ENCODE results near the gene LSAMP.

LSAMP gene

DNA sequence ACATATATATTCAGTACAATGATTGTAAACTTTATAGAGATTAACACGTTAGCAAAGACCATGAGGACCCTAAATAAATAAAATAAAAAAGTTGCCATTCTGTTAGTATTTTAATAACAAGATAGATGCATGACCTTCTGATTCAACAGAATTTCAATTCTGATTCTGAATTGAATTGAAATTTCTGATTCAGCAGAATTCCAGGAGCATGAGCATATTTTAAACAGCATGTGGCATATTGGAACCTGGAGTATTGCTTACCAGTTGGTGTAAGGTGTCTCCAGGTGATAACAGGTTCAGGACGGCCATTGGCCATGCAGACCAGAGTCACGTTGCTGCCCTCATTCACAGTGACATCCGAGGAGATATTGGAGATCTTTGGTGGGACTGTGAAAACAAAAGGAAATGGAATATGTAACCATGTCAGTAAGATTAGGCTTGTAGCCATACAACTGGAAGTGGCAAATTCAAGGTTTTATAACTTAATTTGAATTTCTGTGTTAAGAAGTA is 426.0 kb downstream of the LSAMP start:
- no peaks in the 10 kb centered on the region for H3K27me3 Mint-ChIP-seq

DNA sequence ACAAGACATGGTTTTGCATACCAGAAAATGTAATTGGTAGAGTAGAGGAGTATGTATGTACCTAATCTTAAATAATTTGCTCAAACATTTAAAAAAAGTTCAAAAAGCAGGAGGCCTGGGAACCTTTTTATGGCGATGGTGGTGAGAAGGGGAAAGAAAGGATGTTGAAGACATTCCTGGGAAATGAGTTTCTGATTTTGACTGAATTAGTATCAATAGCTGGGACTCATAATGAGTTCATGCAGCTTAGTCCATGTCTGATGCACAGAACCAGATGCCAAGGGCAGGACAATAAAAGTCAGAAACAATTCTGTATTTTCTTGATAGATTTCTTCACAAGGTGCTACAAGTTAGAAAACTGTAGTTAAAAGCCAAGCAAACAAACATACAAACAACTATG is 426.6 kb downstream of the LSAMP start:
- Mint-ChIP-seq H3K36me3 (no peaks in the 10 kb centered on the region), H3K4me1 (no peaks in the 10 kb centered on the region), H3K27ac (no peak overlapping the region), H3K4me3 (no peak overlapping the region), H3K9me3 (no peaks in the 10 kb centered on the region), H3K27me3 (no peaks in the 10 kb centered on the region)
- DNase-seq (no peak), ATAC-seq (replicated peaks) (no peak)

More for the DNA sequence above, 426.0 kb downstream of the LSAMP start:
- no peak for DNase-seq
- Mint-ChIP-seq H3K4me3 (no peak overlapping the region), H3K9me3 (no peaks in the 10 kb centered on the region), H3K4me1 (no peaks in the 10 kb centered on the region), H3K27ac (no peak overlapping the region), H3K36me3 (no peaks in the 10 kb centered on the region)
- ATAC-seq (replicated peaks) = no peak

DNA sequence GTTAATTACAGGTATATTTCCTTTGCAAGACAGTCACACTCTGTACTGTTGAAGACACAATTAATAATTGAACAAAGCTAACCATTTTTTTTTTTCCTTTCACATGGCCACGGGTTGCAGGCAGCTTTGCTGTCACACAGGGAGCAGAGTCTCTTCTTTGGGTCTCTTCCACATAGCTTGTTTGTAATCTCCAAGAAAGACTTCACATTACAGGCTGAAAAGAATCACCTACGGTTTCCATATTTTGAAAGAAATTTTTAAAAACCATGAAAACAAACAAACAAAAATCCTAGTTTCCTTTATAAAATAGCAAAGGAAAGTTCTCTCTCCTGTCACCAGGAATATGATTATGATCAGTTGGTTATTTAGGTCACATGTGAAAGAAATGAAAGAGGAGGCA is 429.4 kb downstream of the LSAMP start:
- Mint-ChIP-seq H3K27me3 (no peaks in the 10 kb centered on the region), H3K36me3 (no peaks in the 10 kb centered on the region), H3K9me3 (no peaks in the 10 kb centered on the region), H3K27ac (no peak overlapping the region), H3K4me3 (no peak overlapping the region), H3K4me1 (no peaks in the 10 kb centered on the region)
- DNase-seq (no peak), ATAC-seq (replicated peaks) (no peak)

DNA sequence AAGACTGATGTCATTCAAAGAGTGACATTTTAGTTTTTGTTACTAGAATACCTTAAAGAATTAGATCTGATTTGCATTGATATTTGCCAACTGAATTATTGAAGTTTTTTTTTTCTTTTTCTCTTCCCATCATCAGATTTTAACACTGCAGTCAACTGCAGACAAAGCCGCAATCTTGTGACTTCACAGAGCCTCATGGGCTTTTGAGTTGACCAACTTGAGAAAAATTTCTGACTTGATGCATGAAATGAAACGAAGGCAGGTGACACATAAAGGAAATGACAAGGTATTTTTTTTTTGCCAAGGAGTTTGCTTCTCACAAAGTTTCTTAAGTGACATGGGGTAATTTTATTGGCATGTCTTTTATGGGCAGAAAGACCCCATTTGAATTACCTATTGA is 438.3 kb downstream of the LSAMP start:
- H3K4me3 Mint-ChIP-seq = no peak overlapping the region
- H3K4me1 Mint-ChIP-seq = no peaks in the 10 kb centered on the region
- no peaks in the 10 kb centered on the region for H3K9me3 Mint-ChIP-seq
- H3K27ac Mint-ChIP-seq = no peak overlapping the region
- H3K36me3 Mint-ChIP-seq = no peaks in the 10 kb centered on the region
- ATAC-seq (replicated peaks) = no peak
- DNase-seq = no peak
- no peaks in the 10 kb centered on the region for H3K27me3 Mint-ChIP-seq

DNA sequence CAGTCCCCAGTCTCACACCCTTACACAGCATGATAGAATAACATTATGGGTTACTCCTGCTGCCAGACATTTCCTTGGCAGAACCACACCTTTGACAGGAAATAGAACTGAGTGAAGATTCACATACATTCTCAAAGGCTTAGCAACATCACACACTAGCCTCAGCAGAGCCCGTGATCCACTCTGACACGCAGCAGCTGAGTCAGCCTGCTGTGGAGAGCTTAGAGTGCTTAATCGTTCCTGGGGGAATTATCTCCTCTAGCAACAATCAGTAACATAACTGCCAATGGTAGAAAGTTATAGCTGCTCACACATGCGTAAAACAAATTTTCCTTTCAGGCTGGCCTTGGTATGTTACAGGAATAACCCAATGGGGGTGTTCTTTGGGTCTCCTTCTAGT is 439.9 kb downstream of the LSAMP start:
- no peak for ATAC-seq (replicated peaks)
- Mint-ChIP-seq H3K36me3 (no peaks in the 10 kb centered on the region), H3K4me1 (no peaks in the 10 kb centered on the region), H3K27me3 (no peaks in the 10 kb centered on the region), H3K4me3 (no peak overlapping the region), H3K9me3 (no peaks in the 10 kb centered on the region), H3K27ac (no peak overlapping the region)
- DNase-seq = no peak

DNA sequence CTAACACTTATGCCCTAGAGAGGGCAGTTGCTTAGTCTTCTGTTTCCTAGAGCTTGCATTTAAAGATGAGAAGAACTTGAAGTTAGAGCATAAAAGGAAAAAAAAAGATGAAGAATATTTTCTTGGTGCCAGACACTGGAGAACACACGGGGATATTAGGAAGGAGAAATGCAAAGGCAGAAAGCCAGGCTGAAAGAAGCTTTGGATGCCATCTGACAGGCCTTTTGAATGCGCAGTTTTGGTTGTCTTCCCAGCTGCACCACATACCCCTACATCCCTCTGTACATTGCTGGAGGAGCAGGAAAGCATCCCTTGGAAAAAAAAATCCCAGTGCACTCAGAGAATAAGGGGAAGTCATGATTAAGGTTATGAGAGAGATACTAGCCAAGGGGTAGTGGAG is 443.1 kb downstream of the LSAMP start:
- DNase-seq (no peak), ATAC-seq (replicated peaks) (no peak)
- H3K27me3 Mint-ChIP-seq = no peaks in the 10 kb centered on the region
- peaks cover 2% of the 10 kb centered on the region in 2 donors for H3K9me3 Mint-ChIP-seq
- no peaks in the 10 kb centered on the region for H3K36me3 Mint-ChIP-seq
- no peak overlapping the region for H3K4me3 Mint-ChIP-seq
- no peak overlapping the region for H3K27ac Mint-ChIP-seq
- H3K4me1 Mint-ChIP-seq = no peaks in the 10 kb centered on the region

DNA sequence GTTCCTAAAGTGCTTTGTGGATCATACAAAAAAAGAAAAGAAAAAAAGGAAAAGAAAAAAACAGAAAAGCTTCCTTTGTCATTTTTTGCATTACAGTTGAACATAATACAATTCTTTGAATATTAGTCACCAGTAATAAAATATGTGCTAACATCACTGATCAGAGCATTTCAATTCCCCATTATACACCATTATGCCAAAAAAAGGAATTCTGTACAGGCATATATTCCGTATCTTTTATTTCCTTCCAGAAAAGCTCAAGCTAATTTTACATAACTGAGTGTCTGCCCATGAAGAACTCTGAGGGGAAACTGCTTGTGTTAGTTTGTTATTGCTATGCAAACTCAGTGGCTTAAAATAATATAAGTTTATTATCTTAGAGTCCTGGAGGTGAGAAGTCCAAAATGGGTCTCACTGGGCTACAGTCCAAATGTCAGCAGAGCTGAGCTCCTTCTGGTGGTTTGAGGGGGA is 444.1 kb downstream of the LSAMP start:
- Mint-ChIP-seq H3K9me3 (peaks cover 4% of the 10 kb centered on the region in 2 donors), H3K4me3 (no peak overlapping the region), H3K4me1 (no peaks in the 10 kb centered on the region), H3K27me3 (no peaks in the 10 kb centered on the region), H3K36me3 (no peaks in the 10 kb centered on the region), H3K27ac (no peak overlapping the region)
- no peak for DNase-seq
- no peak for ATAC-seq (replicated peaks)

DNA sequence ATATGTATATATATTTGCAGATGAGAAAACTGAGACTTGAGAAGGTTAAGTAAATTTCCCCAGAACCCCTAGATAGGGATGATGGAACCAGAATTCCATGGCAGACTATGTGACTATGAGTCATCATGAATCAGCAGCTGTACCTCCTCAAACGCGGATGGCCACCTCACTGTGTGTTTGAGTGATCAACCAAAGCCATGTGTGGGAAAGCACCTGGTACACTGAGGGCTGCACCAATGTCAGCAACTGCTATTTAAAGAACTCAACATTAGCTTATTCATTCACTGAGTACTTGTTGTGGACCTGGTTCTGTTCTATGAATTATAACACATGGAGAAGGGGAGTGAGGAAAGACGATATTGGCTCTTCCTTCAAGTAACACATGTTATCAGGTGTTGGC is 445.0 kb downstream of the LSAMP start:
- H3K9me3 Mint-ChIP-seq = peaks cover 4% of the 10 kb centered on the region in 2 donors
- DNase-seq = no peak
- H3K4me3 Mint-ChIP-seq = no peak overlapping the region
- no peaks in the 10 kb centered on the region for H3K36me3 Mint-ChIP-seq
- no peaks in the 10 kb centered on the region for H3K4me1 Mint-ChIP-seq
- H3K27ac Mint-ChIP-seq = no peak overlapping the region
- peak; percentile 42 to 55 for ATAC-seq (replicated peaks)
- no peaks in the 10 kb centered on the region for H3K27me3 Mint-ChIP-seq

DNA sequence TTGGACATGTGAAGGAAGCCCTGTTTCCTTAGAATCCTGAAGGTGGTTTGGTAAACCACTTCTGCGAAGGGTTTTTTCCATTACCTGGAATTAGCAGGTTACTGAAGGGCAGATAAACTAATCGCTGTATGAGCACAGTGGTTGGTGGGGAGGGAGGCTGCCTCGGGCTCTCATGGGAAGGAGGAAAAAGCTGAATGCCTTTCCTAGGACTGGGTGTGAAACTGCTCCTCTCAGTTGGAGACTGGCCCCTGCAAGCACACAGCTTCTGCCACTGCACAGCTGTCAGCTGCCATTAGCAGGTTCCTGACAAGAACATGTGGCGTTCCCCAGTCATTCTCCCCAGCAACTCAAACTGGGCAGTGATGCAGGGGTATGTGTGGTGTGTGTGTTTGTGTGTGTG is 445.7 kb downstream of the LSAMP start:
- no peaks in the 10 kb centered on the region for H3K4me1 Mint-ChIP-seq

DNA sequence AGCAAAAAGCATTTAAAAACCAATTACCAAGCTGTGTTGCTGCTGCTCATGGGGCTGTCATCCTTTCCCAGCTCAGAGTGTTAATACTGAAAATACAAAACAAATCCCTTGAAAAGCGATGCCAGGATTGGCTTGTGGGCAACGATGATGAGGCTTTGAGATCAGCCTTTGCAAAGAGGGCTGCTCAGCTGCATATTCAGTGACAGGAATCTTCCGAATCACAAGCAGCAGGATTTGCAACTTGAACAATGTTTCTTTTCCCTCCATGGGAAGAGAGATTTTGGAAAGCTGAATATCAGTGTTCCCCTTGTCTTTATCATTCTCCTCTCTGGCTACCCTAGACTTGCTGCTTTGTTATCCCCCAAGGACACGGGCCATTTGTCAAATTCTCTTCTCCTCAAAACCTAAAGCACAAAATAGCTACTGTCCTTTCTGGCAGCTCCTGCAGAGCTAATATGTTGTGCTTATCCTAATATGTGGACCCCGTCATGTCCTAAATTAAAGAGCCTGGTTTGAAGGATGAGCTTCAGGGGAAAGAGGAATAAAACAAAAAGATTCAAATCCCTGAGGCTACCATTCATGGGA is 446.2 kb downstream of the LSAMP start:
- Mint-ChIP-seq H3K36me3 (no peaks in the 10 kb centered on the region), H3K4me3 (no peak overlapping the region), H3K27me3 (no peaks in the 10 kb centered on the region), H3K4me1 (no peaks in the 10 kb centered on the region), H3K9me3 (peaks cover 4% of the 10 kb centered on the region in 2 donors), H3K27ac (peak overlapping the region; percentile 9)
- no peak for DNase-seq
- no peak for ATAC-seq (replicated peaks)

More for the DNA sequence above, 445.7 kb downstream of the LSAMP start:
- H3K36me3 Mint-ChIP-seq = no peaks in the 10 kb centered on the region
- H3K27ac Mint-ChIP-seq = no peak overlapping the region
- H3K9me3 Mint-ChIP-seq = peaks cover 4% of the 10 kb centered on the region in 2 donors
- no peaks in the 10 kb centered on the region for H3K27me3 Mint-ChIP-seq
- no peak for ATAC-seq (replicated peaks)
- no peak overlapping the region for H3K4me3 Mint-ChIP-seq
- DNase-seq = no peak

DNA sequence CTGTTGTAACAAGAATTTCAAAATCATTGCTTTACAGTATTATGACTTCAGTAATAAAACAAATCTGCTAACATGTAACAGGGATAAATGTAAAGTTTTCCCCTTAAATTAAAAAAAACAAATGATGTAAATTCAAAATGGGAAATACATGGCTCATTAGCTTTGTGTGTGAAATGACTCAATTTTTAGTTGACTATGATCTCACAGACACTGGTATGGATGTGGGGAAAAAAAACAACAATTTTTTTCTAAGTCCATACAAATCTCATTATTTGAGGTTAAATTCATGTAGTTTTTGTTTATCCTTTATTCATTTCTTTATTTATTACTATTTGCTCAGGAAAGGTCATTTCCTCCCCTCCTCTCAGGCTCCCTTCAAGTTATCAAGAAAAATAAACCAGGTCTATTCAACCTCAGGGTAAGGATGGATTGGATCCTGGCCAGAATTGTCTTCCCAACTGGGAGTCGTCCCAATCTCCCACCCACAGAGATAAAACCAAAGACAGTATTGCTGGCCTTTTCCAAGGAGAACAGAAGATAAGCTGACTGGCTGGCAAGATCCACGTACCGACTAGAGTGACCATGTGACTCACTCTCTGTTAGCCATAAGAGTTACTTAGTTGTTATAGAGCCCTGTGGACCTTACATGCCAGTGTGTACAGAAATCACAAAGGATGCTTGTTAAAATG is 448.7 kb downstream of the LSAMP start:
- no peak for ATAC-seq (replicated peaks)

DNA sequence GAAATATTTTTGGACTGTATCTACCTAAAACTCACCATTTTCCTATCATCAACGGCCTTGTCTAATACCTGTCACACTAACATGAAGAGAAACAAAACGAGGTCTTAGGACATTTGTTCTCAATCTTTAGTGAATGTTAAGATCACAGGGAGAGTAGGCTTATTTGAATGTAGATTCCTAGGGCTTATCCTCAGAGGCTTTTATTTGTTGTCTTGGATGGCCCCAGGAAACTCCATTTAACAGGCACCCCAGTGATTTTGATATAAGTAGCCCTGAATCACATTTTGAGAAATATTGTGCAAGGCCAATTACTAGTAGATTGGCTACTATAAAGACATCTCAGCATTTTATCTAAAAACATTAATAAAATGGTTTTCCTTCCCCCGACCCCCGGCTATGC is 454.6 kb downstream of the LSAMP start:
- Mint-ChIP-seq H3K27ac (no peak overlapping the region), H3K4me3 (no peak overlapping the region), H3K27me3 (no peaks in the 10 kb centered on the region), H3K36me3 (no peaks in the 10 kb centered on the region), H3K9me3 (peaks cover 0 to 2% of the 10 kb centered on the region in 2 donors), H3K4me1 (no peaks in the 10 kb centered on the region)
- ATAC-seq (replicated peaks) = no peak
- no peak for DNase-seq

More for the DNA sequence above, 448.7 kb downstream of the LSAMP start:
- Mint-ChIP-seq H3K9me3 (peaks cover 4% of the 10 kb centered on the region in 2 donors), H3K4me3 (no peak overlapping the region), H3K27ac (no peak overlapping the region), H3K4me1 (no peaks in the 10 kb centered on the region), H3K36me3 (no peaks in the 10 kb centered on the region), H3K27me3 (no peaks in the 10 kb centered on the region)
- DNase-seq = no peak

DNA sequence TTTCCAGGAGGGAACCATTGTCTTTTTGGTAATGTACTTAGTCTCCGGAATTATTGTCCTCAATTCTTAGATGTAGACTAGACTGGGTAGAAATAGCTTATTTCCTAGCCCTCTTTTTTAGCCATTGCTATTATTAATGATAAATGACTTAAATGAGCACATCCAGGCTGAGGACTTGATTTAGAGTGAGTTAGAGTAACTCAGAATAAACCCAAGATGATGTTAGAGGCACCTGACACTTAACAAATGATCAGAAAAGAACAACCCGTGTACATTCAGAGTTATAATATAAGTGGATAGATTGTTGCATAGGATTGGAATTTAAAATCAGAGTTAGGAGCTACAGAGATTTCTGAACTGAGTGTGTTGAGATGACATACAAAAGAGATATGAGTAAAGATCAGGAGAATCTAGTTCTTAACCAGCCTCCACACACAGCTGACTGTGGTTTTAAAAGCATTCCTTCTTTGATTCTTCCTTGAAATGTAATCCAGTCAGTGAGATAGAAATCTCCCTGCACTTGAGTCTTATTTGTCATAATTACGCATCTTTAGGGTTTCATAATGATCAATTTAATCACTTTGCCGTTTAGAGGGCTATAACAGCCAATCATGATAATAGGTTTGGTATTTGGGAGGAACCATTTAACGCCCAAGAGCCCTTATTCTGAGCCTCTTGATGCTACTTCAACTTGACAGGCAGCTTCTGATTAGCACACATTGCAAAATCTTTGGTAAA is 455.4 kb downstream of the LSAMP start:
- Mint-ChIP-seq H3K27me3 (no peaks in the 10 kb centered on the region), H3K27ac (no peak overlapping the region), H3K4me3 (no peak overlapping the region), H3K4me1 (no peaks in the 10 kb centered on the region), H3K36me3 (no peaks in the 10 kb centered on the region), H3K9me3 (peaks cover 0 to 2% of the 10 kb centered on the region in 2 donors)
- ATAC-seq (replicated peaks) = no peak
- DNase-seq = no peak

DNA sequence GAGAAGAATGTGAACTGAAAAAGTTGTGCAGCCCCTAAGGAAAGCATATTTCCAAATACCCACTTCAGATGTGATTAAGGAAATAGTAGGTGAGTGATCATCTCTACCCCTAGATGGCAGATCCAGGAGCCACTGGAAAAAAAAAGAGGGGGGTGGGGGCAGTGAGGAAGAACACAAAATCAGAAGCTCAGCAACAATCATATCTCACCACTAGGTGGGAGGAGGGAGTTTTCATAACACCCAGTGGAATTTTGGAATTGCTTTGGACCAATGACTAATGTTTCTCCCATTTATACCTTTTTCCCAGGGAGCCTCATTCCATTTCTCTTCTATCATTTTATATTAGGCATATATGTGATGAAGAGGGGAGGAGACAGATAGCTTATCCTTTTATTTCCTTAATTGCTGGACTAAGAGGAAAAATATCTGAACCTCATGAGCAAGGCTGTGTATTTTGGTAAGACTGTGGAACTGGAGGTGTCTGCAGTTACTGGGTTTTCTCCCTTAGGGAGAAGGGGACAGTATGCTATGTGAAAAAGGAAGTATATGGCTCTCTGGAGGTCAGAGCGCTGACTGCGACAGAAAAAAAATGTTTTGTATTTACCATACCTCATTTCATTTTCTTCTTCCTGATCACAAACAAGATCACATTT is 458.6 kb downstream of the LSAMP start:
- peaks cover 0 to 6% of the 10 kb centered on the region in 2 donors for H3K27me3 Mint-ChIP-seq
- no peaks in the 10 kb centered on the region for H3K36me3 Mint-ChIP-seq
- no peak overlapping the region for H3K4me3 Mint-ChIP-seq
- peaks cover 0 to 3% of the 10 kb centered on the region in 2 donors for H3K9me3 Mint-ChIP-seq
- H3K27ac Mint-ChIP-seq = no peak overlapping the region
- no peak for DNase-seq
- no peaks in the 10 kb centered on the region for H3K4me1 Mint-ChIP-seq
- ATAC-seq (replicated peaks) = no peak
